HepG2 (cell line): ENCODE measurements around the gene NRG3. TPM values are rescaled to one million over a fixed set of nuclear protein-coding genes. Genes with fewer than 3 reads are reported as not detected.

Experiments
- ATAC-seq: fragments of 200-7000 bp; cut with Tn5 transposase; 3 replicates; pipeline ENCODE4 v1.9.1; 2020; ENCODE audit warnings: mild to moderate bottlenecking, moderate library complexity
- BruUV-seq: library from RNA; stranded (reverse); fragments of 400-500 nt; replicated peaks from 2 replicates; lab custom pipeline; 2021; lab: Mats Ljungman, UMichigan
- CTCF ChIA-PET: fragments of 300-600 bp; formaldehyde crosslinking; extraction: SDS; loops from one replicate; lab custom pipeline; 2021; ENCODE audit warnings: low total read pairs, inconsistent platforms, low intra/inter-chr PET ratio; lab: Yijun Ruan, JAX
- POLR2A ChIA-PET: fragments of 350-600 bp; sonication (Branson Sonifier 250); formaldehyde crosslinking; loops from one replicate; lab custom pipeline; 2020; ENCODE audit warnings: antibody characterized with exemption, inconsistent platforms; lab: Yijun Ruan, JAX
- DNase-seq: peaks from one replicate; pipeline ENCODE4 v3.0.0-alpha.2; 2015; ENCODE audit warnings: low spot score
- FAIRE-seq: peaks from 3 replicates; lab custom pipeline; 2011; peaks lifted over from hg19 to GRCh38; lab: Jason Lieb, UNC
- H2AFZ ChIP-seq: one replicate; pipeline ENCODE4 v1.6.1; 2011; ENCODE audit warnings: low read length, inconsistent platforms
- H3K27ac ChIP-seq: fragments of 300-600 bp; 3 replicates; pipeline ENCODE4 v1.8.0; 2011; ENCODE audit warnings: mixed run types, mild to moderate bottlenecking, mixed read lengths, low read length, inconsistent platforms; ENCODE audit not compliant: insufficient read depth; ENCODE audit errors: extremely low read length
- H3K27me3 ChIP-seq, 2 experiments: fragments of 200-600 bp in 1 of 2; 2 replicates in 1 of 2; 3 replicates in 1 of 2; pipeline versions ENCODE4 v1.6.0 to v1.8.0; 2011; ENCODE audit warnings: low read length in 2 of 2, mild to moderate bottlenecking in 2 of 2, moderate library complexity in 2 of 2, inconsistent platforms in 1 of 2; ENCODE audit not compliant: insufficient read depth in 2 of 2, control insufficient read depth in 1 of 2
- H3K36me3 ChIP-seq, 2 experiments: fragments of 200-600 bp in 1 of 2; replicated peaks in 1 of 2; 2 replicates in 1 of 2; 3 replicates in 1 of 2; pipeline versions ENCODE4 v1.5.1 to v1.8.0; 2011; ENCODE audit warnings: low read length in 2 of 2, inconsistent platforms in 1 of 2; ENCODE audit not compliant: insufficient read depth in 2 of 2, control insufficient read depth in 1 of 2
- H3K4me1 ChIP-seq: 2 replicates; pipeline ENCODE4 v1.5.1; 2012; ENCODE audit warnings: low read length, inconsistent platforms; ENCODE audit not compliant: insufficient read depth
- H3K4me2 ChIP-seq: 2 replicates; pipeline ENCODE4 v1.6.0; 2011; ENCODE audit warnings: low read depth, low read length, inconsistent platforms
- H3K4me3 ChIP-seq, 3 experiments: fragments of 200-600 bp in 1 of 3; sonication (generic), shearing (Covaris generic) in 1 of 3; replicated peaks in 1 of 3; 2 replicates each; pipeline ENCODE4 v1.5.1; 2011 to 2016; ENCODE audit warnings: low read length in 3 of 3, inconsistent platforms in 2 of 3, low read depth in 2 of 3, mild to moderate bottlenecking in 2 of 3, control low read depth in 1 of 3, mixed read lengths in 1 of 3; ENCODE audit not compliant: insufficient read depth in 1 of 3
- H3K79me2 ChIP-seq: one replicate; pipeline ENCODE4 v1.6.1; 2011; ENCODE audit warnings: low read length, inconsistent platforms; ENCODE audit not compliant: insufficient read depth
- H3K9ac ChIP-seq: 2 replicates; pipeline ENCODE4 v1.6.0; 2011; ENCODE audit warnings: mild to moderate bottlenecking, low read depth, low read length, inconsistent platforms; ENCODE audit not compliant: insufficient read depth
- H3K9me3 ChIP-seq: 2 replicates; pipeline ENCODE4 v1.5.1; 2012; ENCODE audit warnings: mild to moderate bottlenecking, low read length
- H4K20me1 ChIP-seq: 2 replicates; pipeline ENCODE4 v1.6.0; 2011; ENCODE audit warnings: inconsistent platforms, mild to moderate bottlenecking, low read length, moderate library complexity; ENCODE audit not compliant: insufficient read depth
- CBX1 ChIP-seq: IDR thresholded peaks from one replicate; pipeline ENCODE4 v1.6.1; 2016; ENCODE audit warnings: antibody characterized with exemption, low read depth
- CHCHD3 ChIP-seq: sonication (generic); formaldehyde crosslinking; IDR thresholded peaks from 2 replicates; pipeline ENCODE4 v1.8.0; 2022; ENCODE audit warnings: mild to moderate bottlenecking, missing genetic modification reagents, moderate library complexity
- PBX2 ChIP-seq: IDR thresholded peaks from 2 replicates; pipeline ENCODE4 v1.6.1; 2016; ENCODE audit warnings: control low read depth
- TBL1XR1 ChIP-seq: fragments of 150-350 bp; IDR thresholded peaks from 2 replicates; pipeline ENCODE4 v1.6.1; 2014; ENCODE audit warnings: borderline replicate concordance, low read length; ENCODE audit not compliant: partially characterized antibody
- TGIF2 ChIP-seq: IDR thresholded peaks from 2 replicates; pipeline ENCODE4 v1.6.1; 2016; ENCODE audit warnings: control low read depth, missing compliant biosample characterization
- XBP1 ChIP-seq: sonication (generic); formaldehyde crosslinking; IDR thresholded peaks from 2 replicates; pipeline ENCODE4 v1.5.0; 2020; ENCODE audit warnings: missing genetic modification reagents
- ZC3H4 ChIP-seq: sonication (generic); formaldehyde crosslinking; IDR thresholded peaks from 2 replicates; pipeline ENCODE4 v1.4.0; 2020; ENCODE audit warnings: missing genetic modification reagents, borderline replicate concordance
- ZHX1 ChIP-seq: sonication (generic); formaldehyde crosslinking; IDR thresholded peaks from 2 replicates; pipeline ENCODE4 v1.8.1; 2022; ENCODE audit warnings: low read depth, mild to moderate bottlenecking, missing genetic modification reagents
- ZHX2 ChIP-seq, 2 experiments: sonication (generic) in 1 of 2; formaldehyde crosslinking in 1 of 2; IDR thresholded peaks; 2 replicates each; pipeline versions ENCODE4 v1.6.1 to v1.9.0; 2014 to 2022; ENCODE audit warnings: antibody characterized with exemption in 1 of 2, borderline replicate concordance in 1 of 2, inconsistent platforms in 1 of 2, low read depth in 1 of 2, missing genetic modification reagents in 1 of 2
- ZNF704 ChIP-seq: sonication (generic); formaldehyde crosslinking; IDR thresholded peaks from 2 replicates; pipeline ENCODE4 v1.8.1; 2023; ENCODE audit warnings: mild to moderate bottlenecking, inconsistent platforms, moderate library complexity, missing genetic modification reagents, borderline replicate concordance
- WGBS: methylation state at CpG from one replicate; pipeline ENCODE4 v1.1.6; 2017; ENCODE audit warnings: low lambda C conversion rate; 5-methylcytosine and 5-hydroxymethylcytosine counted together
- in situ Hi-C: cut with HindIII; loops from 2 replicates; pipeline ENCODE4 v1.10.0; 2017; ENCODE audit warnings: low pct_unique_long_range_greater_than_20kb; ENCODE audit not compliant: extremely low pct_ligation_motif_present
- intact Hi-C: fragments of 100-400 bp; cut with micrococcal nuclease; formaldehyde crosslinking; loops from one replicate; pipeline ENCODE4 v1.10.0; 2022; ENCODE audit not compliant: unreplicated experiment
- polyA plus RNA-seq, 8 experiments: library from polyadenylated mRNA; depleted of rRNA in 3 of 8; stranded (reverse) in 7 of 8; unstranded in 1 of 8; fragments of >200 nt; fragmentation: Illumina TruSeq in 4 of 8; extraction: Trizol in 4 of 8; gene quantifications; 2 replicates each; pipeline versions ENCODE4 v1.2.1 to v1.2.3, GENCODE V29; 2011 to 2016; ENCODE audit warnings: low read depth in 4 of 8, missing spikeins in 1 of 8, mixed read lengths in 1 of 8; ENCODE audit not compliant: insufficient read depth in 1 of 8
- total RNA-seq, 5 experiments: library from RNA; depleted of rRNA; stranded (reverse); fragments of >200 nt; fragmentation: Illumina TruSeq; extraction: Trizol; gene quantifications; 2 replicates each; pipeline ENCODE4 v1.2.3, GENCODE V29; 2016; ENCODE audit warnings: low read depth in 1 of 5

Gene NRG3
- total and polyA plus RNA-seq, 2 of the 13 experiments (the other 11 are each of a cell fraction or from before 2014, with no cell fraction given), result not detected

- DNase-seq, result no peak
- WGBS, result 0% methylated on average over 1 of the region's 1 CpG
- peaks cover 22% of the 10 kb centered on the region for H3K9me3 ChIP-seq
- H3K27me3 ChIP-seq, result no peaks in the 10 kb centered on the region
- no peak overlapping the region for H3K4me3 ChIP-seq
- H4K20me1 ChIP-seq, result no peaks in the 10 kb centered on the region
- no peak overlapping the region for H3K27ac ChIP-seq
- H3K9ac ChIP-seq, result no peak overlapping the region
- H3K36me3 ChIP-seq, result no peaks in the 10 kb centered on the region
- H3K4me1 ChIP-seq, result no peaks in the 10 kb centered on the region
- ATAC-seq, result no peak
- BruUV-seq, result no TSS peak
- CTCF ChIA-PET, result no interaction called here
- H3K4me2 ChIP-seq, result no peak overlapping the region
- H2AFZ ChIP-seq, result no peak overlapping the region
- intact Hi-C loops (no loop called here), in situ Hi-C loops (no loop called here)
- H3K79me2 ChIP-seq, result no peaks in the 10 kb centered on the region
- no peak for FAIRE-seq
- POLR2A ChIA-PET, result no interaction called here
- TF ChIP-seq PBX2 (CRISPR knock-in tag) (no peak), ZNF704 (CRISPR knock-in tag) (no peak), ZHX2 (IDR thresholded peaks at IDR 0.05; ENCODE audit: low read depth) (no peak), ZHX2 (CRISPR knock-in tag; IDR thresholded peaks at IDR 0.05; ENCODE audit: borderline replicate concordance) (no peak), ZC3H4 (CRISPR knock-in tag) (no peak), XBP1 (CRISPR knock-in tag) (no peak), CHCHD3 (CRISPR knock-in tag) (no peak), TBL1XR1 (no peak), ZHX1 (CRISPR knock-in tag) (no peak), CBX1 (no peak), TGIF2 (CRISPR knock-in tag) (no peak)
- TF ChIP-seq, all 625 proteins: peak for 0
Observed at GRCh38 chr10:82961864-82962263, 1086.9 kb downstream of the NRG3 start.
